HTERT RPE-1 (cell line): ENCODE measurements around the gene RMND1.
"Not testable (repeated sequence)": the region's sequence is repeated elsewhere in the genome, so short reads cannot be mapped to it uniquely, and the experiment has no call there.

Source experiments
- in situ Hi-C: fragments of 300-500 bp; cut with MboI; formaldehyde crosslinking; loops from 4 replicates; pipeline ENCODE4 v1.14.3; 2020; ENCODE audit warnings: low sequenced_read_pairs

Gene RMND1

GRCh38 chr6:151452750-151453427, 963 bp upstream of the RMND1 start:
- in situ Hi-C loops: no loop called here

- in situ Hi-C loops: no loop called here
Observed at GRCh38 chr6:151451417-151451949, 443 bp downstream of the RMND1 start.

- in situ Hi-C loops: not testable (repeated sequence)
Observed at GRCh38 chr6:151450928-151451327, 998 bp downstream of the RMND1 start.

GRCh38 chr6:151448623-151449022, 3.3 kb downstream of the RMND1 start:
- in situ Hi-C loops: no loop called here

GRCh38 chr6:151447237-151447636, 4.7 kb downstream of the RMND1 start:
- in situ Hi-C loops: no loop called here

GRCh38 chr6:151445482-151445881, 6.4 kb downstream of the RMND1 start:
- in situ Hi-C loops: no loop called here

GRCh38 chr6:151443911-151444621, 7.9 kb downstream of the RMND1 start:
- in situ Hi-C loops: no loop called here

GRCh38 chr6:151443454-151443853, 8.5 kb downstream of the RMND1 start:
- in situ Hi-C loops: no loop called here

- in situ Hi-C loops: no loop called here
Observed at GRCh38 chr6:151442371-151442770, 9.6 kb downstream of the RMND1 start.

GRCh38 chr6:151441390-151442166, 10.3 kb downstream of the RMND1 start:
- in situ Hi-C loops: no loop called here

- in situ Hi-C loops: no loop called here
Observed at GRCh38 chr6:151440930-151441329, 11.0 kb downstream of the RMND1 start.

- in situ Hi-C loops: no loop called here
Observed at GRCh38 chr6:151440498-151440897, 11.4 kb downstream of the RMND1 start.

GRCh38 chr6:151437401-151437800, 14.5 kb downstream of the RMND1 start:
- in situ Hi-C loops: no loop called here

GRCh38 chr6:151436802-151437201, 15.1 kb downstream of the RMND1 start:
- in situ Hi-C loops: no loop called here

- in situ Hi-C loops: no loop called here
Observed at GRCh38 chr6:151436300-151436699, 15.6 kb downstream of the RMND1 start.

- in situ Hi-C loops: no loop called here
Observed at GRCh38 chr6:151434369-151434768, 17.6 kb downstream of the RMND1 start.

GRCh38 chr6:151432651-151433050, 19.3 kb downstream of the RMND1 start:
- in situ Hi-C loops: no loop called here

- in situ Hi-C loops: no loop called here
Observed at GRCh38 chr6:151431337-151431736, 20.6 kb downstream of the RMND1 start.

- in situ Hi-C loops: no loop called here
Observed at GRCh38 chr6:151430886-151431285, 21.0 kb downstream of the RMND1 start.

- in situ Hi-C loops: no loop called here
Observed at GRCh38 chr6:151428093-151428735, 23.7 kb downstream of the RMND1 start.

GRCh38 chr6:151425561-151425960, 26.4 kb downstream of the RMND1 start:
- in situ Hi-C loops: no loop called here
